H1 (cell line): ENCODE data around the gene KCNAB2.

Experiments used
- CREB1 ChIP-seq: IDR thresholded peaks from 2 replicates; pipeline ENCODE4 v1.6.1; 2012; ENCODE audit warnings: inconsistent platforms
- TF ChIP-seq, protein P1 (sequence below), 3 experiments: IDR thresholded peaks; 1 replicate in 2 of 3; 2 replicates in 1 of 3; pipeline versions ENCODE4 v1.5.1 to v1.6.1; 2011; ENCODE audit warnings: low read length in 3 of 3, mild to moderate bottlenecking in 3 of 3, inconsistent platforms in 2 of 3, low read depth in 1 of 3, moderate library complexity in 1 of 3; ENCODE audit not compliant: insufficient read depth in 1 of 3; ENCODE audit errors: control extremely low read depth in 1 of 3

DNA sequence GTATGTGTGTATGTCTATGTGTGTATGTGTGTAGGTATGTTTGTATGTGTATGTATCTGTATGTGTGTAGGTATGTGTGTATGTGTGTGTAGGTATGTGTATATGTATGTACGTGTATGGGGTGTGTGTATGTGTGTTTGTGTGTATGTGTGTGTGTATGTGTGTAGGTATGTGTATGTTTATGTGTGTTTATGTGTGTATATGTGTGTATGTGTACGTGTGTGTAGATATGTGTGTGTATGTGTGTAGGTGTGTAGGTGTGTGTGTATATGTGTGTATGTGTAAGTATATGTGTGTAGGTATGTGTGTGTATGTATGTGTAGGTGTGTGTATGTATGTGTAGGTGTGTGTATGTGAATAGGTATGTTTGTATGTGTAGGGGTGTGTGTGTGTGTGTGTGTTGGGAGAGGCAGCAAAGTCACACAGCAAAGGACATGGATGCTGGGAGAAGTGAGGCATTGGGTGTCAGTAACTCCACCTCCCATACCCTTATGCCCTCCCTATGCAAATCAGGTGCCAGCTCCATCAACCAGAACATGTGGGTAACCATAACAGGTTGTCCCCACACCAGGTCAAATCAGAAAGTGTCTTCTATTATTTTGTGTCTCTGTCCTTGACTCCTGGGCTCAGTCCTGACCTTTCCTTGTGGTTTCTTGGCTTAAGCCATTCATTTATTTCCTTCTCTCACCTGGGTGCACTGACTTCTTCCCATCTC is 15.0 kb upstream of the KCNAB2 start:
- TF ChIP-seq, protein P1, sequence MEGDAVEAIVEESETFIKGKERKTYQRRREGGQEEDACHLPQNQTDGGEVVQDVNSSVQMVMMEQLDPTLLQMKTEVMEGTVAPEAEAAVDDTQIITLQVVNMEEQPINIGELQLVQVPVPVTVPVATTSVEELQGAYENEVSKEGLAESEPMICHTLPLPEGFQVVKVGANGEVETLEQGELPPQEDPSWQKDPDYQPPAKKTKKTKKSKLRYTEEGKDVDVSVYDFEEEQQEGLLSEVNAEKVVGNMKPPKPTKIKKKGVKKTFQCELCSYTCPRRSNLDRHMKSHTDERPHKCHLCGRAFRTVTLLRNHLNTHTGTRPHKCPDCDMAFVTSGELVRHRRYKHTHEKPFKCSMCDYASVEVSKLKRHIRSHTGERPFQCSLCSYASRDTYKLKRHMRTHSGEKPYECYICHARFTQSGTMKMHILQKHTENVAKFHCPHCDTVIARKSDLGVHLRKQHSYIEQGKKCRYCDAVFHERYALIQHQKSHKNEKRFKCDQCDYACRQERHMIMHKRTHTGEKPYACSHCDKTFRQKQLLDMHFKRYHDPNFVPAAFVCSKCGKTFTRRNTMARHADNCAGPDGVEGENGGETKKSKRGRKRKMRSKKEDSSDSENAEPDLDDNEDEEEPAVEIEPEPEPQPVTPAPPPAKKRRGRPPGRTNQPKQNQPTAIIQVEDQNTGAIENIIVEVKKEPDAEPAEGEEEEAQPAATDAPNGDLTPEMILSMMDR (IDR thresholded peaks at IDR 0.05; ENCODE audit: control extremely low read depth in 1 of 3, insufficient read depth in 1 of 3, low read depth in 1 of 3, low read length in 3 of 3) = no peak
- no peak for TF ChIP-seq CREB1
